Measurements from ENCODE around the gene METTL18. TPM values are rescaled to one million over a fixed set of nuclear protein-coding genes. Genes with fewer than 3 reads are reported as not detected.
A peak's percentile ranks its signal among the peaks of the same experiment; 100 is the strongest.

METTL18 gene
- total and polyA plus RNA-seq, 2 of the 13 experiments (the other 11 are each of a cell fraction or from before 2014, with no cell fraction given): 2.7 to 6.7 TPM

GRCh38 chr1:169794530-169795416 lies at the start of gene METTL18 (continued):
- TF ChIP-seq ZNF143 (CRISPR knock-in tag; IDR thresholded peaks at IDR 0.05) (peak; percentile 92), DR1 (CRISPR knock-in tag; IDR thresholded peaks at IDR 0.05) (peak; percentile 60), ZNF569 (CRISPR knock-in tag; IDR thresholded peaks at IDR 0.05; ENCODE audit: borderline replicate concordance) (0 out of 2 replicates have a peak, but pooled peaks have one; percentile 69), ZNF33B (CRISPR knock-in tag; IDR thresholded peaks at IDR 0.05) (no peak), NFIB (CRISPR knock-in tag; IDR thresholded peaks at IDR 0.05; ENCODE audit: borderline replicate concordance) (no peak), ZBTB7A (CRISPR knock-in tag; IDR thresholded peaks at IDR 0.05) (no peak), ZNF746 (CRISPR knock-in tag; IDR thresholded peaks at IDR 0.05) (no peak), MXD4 (CRISPR knock-in tag; IDR thresholded peaks at IDR 0.05) (no peak), ARNT (IDR thresholded peaks at IDR 0.05) (no peak), GABPB1 (CRISPR knock-in tag; IDR thresholded peaks at IDR 0.05) (peak; percentile 98), POLR2AphosphoS2 (IDR thresholded peaks at IDR 0.05; ENCODE audit: low read depth, low read length) (no peak), ZNF605 (CRISPR knock-in tag; IDR thresholded peaks at IDR 0.05) (peak; percentile 86), AKNA (CRISPR knock-in tag; IDR thresholded peaks at IDR 0.05; ENCODE audit: borderline replicate concordance) (no peak), DMTF1 (CRISPR knock-in tag; IDR thresholded peaks at IDR 0.05) (no peak), RFX3 (CRISPR knock-in tag; IDR thresholded peaks at IDR 0.05) (no peak), ZBTB39 (CRISPR knock-in tag; IDR thresholded peaks at IDR 0.05) (no peak), NCOA2 (CRISPR knock-in tag; IDR thresholded peaks at IDR 0.05) (no peak), HOXD1 (CRISPR knock-in tag; IDR thresholded peaks at IDR 0.05) (no peak; the same call in 1 of the 2 replicates), TCF7L2 (IDR thresholded peaks at IDR 0.05; ENCODE audit: low read depth, low read length) (no peak)
